Activated T-helper 2 cell treated with anti-CD3 and anti-CD28 coated beads, Interferon-gamma antibody, Interleukin-2, Interleukin-4, amounts not matched to agents 10 μg/mL and 5 μg/mL and 100 μg/mL, durations not matched to agents 14 hours and 24 hours and 36 hours (primary cell): ENCODE measurements around the gene CMTM6. TPM values are rescaled to one million over a fixed set of nuclear protein-coding genes. Genes with fewer than 3 reads are reported as not detected.

Experiments
- DNase-seq: peaks from one replicate; pipeline ENCODE4 v3.0.0; 2021; ENCODE audit warnings: low spot score
- H3K27ac Mint-ChIP-seq: one replicate; pipeline ENCODE4 v1.8.0; 2021; ENCODE audit warnings: mixed read lengths
- H3K27me3 Mint-ChIP-seq: one replicate; pipeline ENCODE4 v1.8.0; 2021; ENCODE audit warnings: low read depth, mixed read lengths
- H3K36me3 Mint-ChIP-seq: one replicate; pipeline ENCODE4 v1.8.0; 2021; ENCODE audit warnings: low read depth, mixed read lengths
- H3K4me1 Mint-ChIP-seq: one replicate; pipeline ENCODE4 v1.8.0; 2021; ENCODE audit warnings: low read depth, mixed read lengths
- H3K4me3 Mint-ChIP-seq: one replicate; pipeline ENCODE4 v1.8.0; 2021; ENCODE audit warnings: low read depth, mild to moderate bottlenecking, moderate library complexity, mixed read lengths
- H3K9me3 Mint-ChIP-seq: one replicate; pipeline ENCODE4 v1.8.0; 2021; ENCODE audit warnings: mixed read lengths
- intact Hi-C: fragments of 100-400 bp; cut with micrococcal nuclease; formaldehyde crosslinking; loops from one replicate; pipeline ENCODE4 v1.15.1; 2023
- total RNA-seq: library from RNA; stranded (reverse); gene quantifications from 2 replicates; pipeline ENCODE4 v1.2.3, GENCODE V29; 2022

The CMTM6 gene
- total RNA-seq, 1 donor from 2014 or later, result 107 TPM

- peak; percentile 80 for DNase-seq
- Mint-ChIP-seq H3K27ac (peak overlapping the region; percentile 89), H3K4me1 (peaks cover 44% of the 10 kb centered on the region), H3K36me3 (peaks cover 22% of the 10 kb centered on the region), H3K27me3 (no peaks in the 10 kb centered on the region), H3K4me3 (peak overlapping the region; percentile 68), H3K9me3 (no peaks in the 10 kb centered on the region)
- intact Hi-C loops, result loop anchor here (1.0 to 2.0 kb wide), 2 partner anchors 8 to 45 kb away; no protein-coding TSS in a partner anchor
Observed at GRCh38 chr3:32460031-32460749, 42.5 kb downstream of the CMTM6 start.

GRCh38 chr3:32459450-32459849, 43.2 kb downstream of the CMTM6 start:
- peak overlapping the region; percentile 89 for H3K27ac Mint-ChIP-seq
- H3K9me3 Mint-ChIP-seq, result no peaks in the 10 kb centered on the region
- intact Hi-C loops, result loop anchor here (2.0 kb wide), 2 partner anchors 27 to 59 kb away; no protein-coding TSS in a partner anchor
- no peak for DNase-seq
- H3K27me3 Mint-ChIP-seq, result no peaks in the 10 kb centered on the region
- no peak overlapping the region for H3K4me3 Mint-ChIP-seq
- H3K36me3 Mint-ChIP-seq, result peaks cover 25% of the 10 kb centered on the region
- peaks cover 46% of the 10 kb centered on the region for H3K4me1 Mint-ChIP-seq

GRCh38 chr3:32457971-32458471, 44.6 kb downstream of the CMTM6 start:
- DNase-seq, result peak; percentile 52
- H3K4me1 Mint-ChIP-seq, result peaks cover 46% of the 10 kb centered on the region
- H3K36me3 Mint-ChIP-seq, result peaks cover 33% of the 10 kb centered on the region
- no peaks in the 10 kb centered on the region for H3K27me3 Mint-ChIP-seq
- H3K27ac Mint-ChIP-seq, result peak overlapping the region; percentile 97
- intact Hi-C loops, result loop anchor here (2.0 kb wide), 2 partner anchors 25 to 57 kb away; no protein-coding TSS in a partner anchor
- H3K4me3 Mint-ChIP-seq, result peak overlapping the region; percentile 72
- H3K9me3 Mint-ChIP-seq, result no peaks in the 10 kb centered on the region

DNA sequence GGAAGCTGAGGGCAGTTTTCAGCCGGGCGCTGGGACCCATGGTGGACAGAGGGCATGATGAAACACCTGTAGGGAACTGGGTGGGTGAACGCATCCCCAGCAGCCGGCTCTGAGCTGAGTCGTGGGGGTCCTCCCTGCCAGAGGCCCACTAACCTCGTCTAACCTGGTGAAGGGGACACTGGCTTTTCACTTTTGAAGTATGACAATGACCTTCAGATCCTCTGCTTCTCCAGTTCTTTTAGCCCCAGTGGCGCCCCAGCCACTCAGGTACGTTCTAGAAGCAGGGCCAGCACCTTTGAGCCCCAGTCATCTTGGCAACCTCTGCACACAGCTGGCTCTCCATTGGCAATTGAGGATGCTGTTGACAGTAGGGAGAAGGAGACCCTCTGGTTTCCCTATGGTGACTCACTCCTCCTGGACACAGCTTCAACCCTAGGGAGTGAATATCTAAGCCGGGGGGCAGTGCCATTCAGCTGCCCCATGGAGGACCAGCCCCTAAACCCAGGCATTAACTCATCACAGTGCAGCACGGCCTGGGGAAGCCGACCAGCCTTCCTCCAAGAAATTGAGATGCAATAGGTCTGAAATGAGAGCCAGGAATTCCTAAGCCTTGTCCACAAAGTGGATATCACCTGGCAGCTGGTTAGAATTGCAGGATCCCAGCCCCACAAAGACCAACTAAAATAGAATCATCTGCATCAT, 46.1 kb downstream of the CMTM6 start:
- intact Hi-C loops, result no loop called here
- Mint-ChIP-seq H3K27ac (peak overlapping the region; percentile 48), H3K4me1 (peaks cover 46% of the 10 kb centered on the region), H3K4me3 (no peak overlapping the region), H3K36me3 (peaks cover 41% of the 10 kb centered on the region), H3K27me3 (no peaks in the 10 kb centered on the region), H3K9me3 (no peaks in the 10 kb centered on the region)
- DNase-seq, result no peak

DNA sequence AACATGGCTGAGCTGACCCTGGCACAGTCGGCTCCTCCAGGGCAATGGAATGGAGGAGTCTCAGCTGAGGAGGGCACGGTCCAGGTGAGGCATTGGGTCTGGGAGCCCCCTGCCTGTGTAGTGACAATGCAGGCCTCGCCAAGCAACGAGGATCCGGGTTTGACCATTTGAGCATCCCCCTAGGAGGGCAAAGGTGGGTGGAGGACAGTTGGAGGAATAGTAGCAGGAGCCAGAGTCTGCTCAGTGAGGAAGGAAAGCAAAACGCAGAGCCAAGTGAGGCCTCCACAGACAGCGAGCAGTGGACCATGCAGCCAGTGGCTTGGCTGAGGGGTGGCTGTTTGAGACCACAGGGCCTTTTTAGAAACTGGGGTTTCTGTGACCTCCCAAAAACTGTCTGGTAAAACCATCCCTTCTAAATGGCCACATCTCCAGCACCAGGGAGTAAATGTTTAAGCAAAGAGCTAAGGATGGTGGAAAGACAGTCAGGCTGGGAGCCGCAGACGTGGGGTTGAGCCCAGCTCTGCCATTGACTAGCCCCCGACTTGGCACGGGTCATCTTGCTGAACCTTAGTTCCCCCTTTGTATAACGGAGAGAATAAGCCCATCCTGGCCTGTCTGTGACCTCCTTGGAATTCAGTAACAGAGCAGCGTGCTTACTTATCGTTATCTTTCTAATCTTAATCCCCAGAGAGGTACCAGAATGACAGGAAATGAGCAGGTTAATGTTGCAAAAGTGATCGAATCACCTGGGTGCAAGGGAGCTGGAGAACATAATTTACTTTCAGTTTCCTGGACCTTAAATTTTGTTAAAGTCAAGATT, 46.8 kb downstream of the CMTM6 start:
- intact Hi-C loops, result no loop called here
- H3K9me3 Mint-ChIP-seq, result no peaks in the 10 kb centered on the region
- DNase-seq, result no peak
- no peaks in the 10 kb centered on the region for H3K27me3 Mint-ChIP-seq
- H3K27ac Mint-ChIP-seq, result peak overlapping the region; percentile 62
- H3K4me1 Mint-ChIP-seq, result peaks cover 44% of the 10 kb centered on the region
- no peak overlapping the region for H3K4me3 Mint-ChIP-seq
- H3K36me3 Mint-ChIP-seq, result peaks cover 41% of the 10 kb centered on the region

DNA sequence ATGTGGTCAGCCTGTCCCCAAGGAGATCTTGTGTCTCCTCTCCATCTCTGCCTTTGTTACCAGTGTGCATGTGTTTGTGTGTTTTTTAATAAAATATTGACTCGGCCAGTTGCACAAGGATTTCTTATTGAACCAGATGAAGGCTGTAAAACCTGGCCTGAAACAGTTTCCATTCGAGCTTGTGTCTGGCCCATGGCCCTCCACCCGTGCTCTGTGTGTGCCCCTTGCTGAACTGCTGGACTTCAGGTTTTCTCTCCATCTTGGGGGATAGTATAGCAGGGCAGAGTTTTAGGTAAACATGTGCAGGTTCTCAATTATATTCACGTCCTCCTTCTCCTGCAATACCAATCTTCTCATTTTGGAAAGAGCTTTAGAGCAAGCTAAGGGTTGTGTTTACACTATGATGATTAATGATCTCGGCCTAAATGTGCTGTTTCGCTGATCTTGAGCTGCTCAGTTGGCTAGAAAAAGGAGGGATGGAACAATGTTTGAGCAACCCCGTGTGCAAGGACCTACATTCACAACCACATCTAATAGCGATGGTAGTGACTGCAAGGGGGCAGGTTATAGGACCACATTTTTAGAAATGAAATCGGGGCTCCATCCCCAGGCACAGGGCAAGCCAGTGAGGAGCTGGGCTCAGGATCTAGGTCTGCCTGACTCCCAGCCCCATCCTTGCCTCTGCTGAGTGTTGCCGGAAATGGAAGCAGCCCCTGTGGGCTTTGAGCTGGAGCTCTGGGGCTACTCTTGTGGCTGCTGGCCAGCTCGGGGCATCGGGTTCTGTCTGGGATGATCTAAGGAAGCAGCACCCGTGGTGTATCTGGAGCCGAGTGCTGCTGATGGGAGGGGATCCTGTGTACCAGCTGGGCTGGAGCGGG, 47.7 kb downstream of the CMTM6 start:
- H3K4me3 Mint-ChIP-seq, result no peak overlapping the region
- no peaks in the 10 kb centered on the region for H3K27me3 Mint-ChIP-seq
- H3K4me1 Mint-ChIP-seq, result peaks cover 38% of the 10 kb centered on the region
- H3K36me3 Mint-ChIP-seq, result peaks cover 47% of the 10 kb centered on the region
- no peak for DNase-seq
- peak overlapping the region; percentile 62 for H3K27ac Mint-ChIP-seq
- intact Hi-C loops, result no loop called here
- no peaks in the 10 kb centered on the region for H3K9me3 Mint-ChIP-seq

- Mint-ChIP-seq H3K9me3 (no peaks in the 10 kb centered on the region), H3K4me3 (no peak overlapping the region), H3K4me1 (peaks cover 32% of the 10 kb centered on the region), H3K27ac (no peak overlapping the region), H3K36me3 (peaks cover 50% of the 10 kb centered on the region), H3K27me3 (no peaks in the 10 kb centered on the region)
- DNase-seq, result no peak
- intact Hi-C loops, result no loop called here
Observed at GRCh38 chr3:32454111-32454510, 48.5 kb downstream of the CMTM6 start.

GRCh38 chr3:32453346-32453745, 49.3 kb downstream of the CMTM6 start:
- intact Hi-C loops, result no loop called here
- no peak for DNase-seq
- peaks cover 34% of the 10 kb centered on the region for H3K4me1 Mint-ChIP-seq
- peaks cover 55% of the 10 kb centered on the region for H3K36me3 Mint-ChIP-seq
- H3K27me3 Mint-ChIP-seq, result no peaks in the 10 kb centered on the region
- peak overlapping the region; percentile 2 for H3K27ac Mint-ChIP-seq
- no peak overlapping the region for H3K4me3 Mint-ChIP-seq
- H3K9me3 Mint-ChIP-seq, result no peaks in the 10 kb centered on the region

- Mint-ChIP-seq H3K9me3 (no peaks in the 10 kb centered on the region), H3K27ac (no peak overlapping the region), H3K27me3 (no peaks in the 10 kb centered on the region), H3K4me3 (no peak overlapping the region), H3K4me1 (peaks cover 35% of the 10 kb centered on the region), H3K36me3 (peaks cover 58% of the 10 kb centered on the region)
- intact Hi-C loops, result no loop called here
- no peak for DNase-seq
Observed at GRCh38 chr3:32452009-32452408, 50.6 kb downstream of the CMTM6 start.

- Mint-ChIP-seq H3K9me3 (no peaks in the 10 kb centered on the region), H3K27ac (no peak overlapping the region), H3K27me3 (no peaks in the 10 kb centered on the region), H3K4me1 (peaks cover 34% of the 10 kb centered on the region), H3K36me3 (peaks cover 64% of the 10 kb centered on the region), H3K4me3 (no peak overlapping the region)
- intact Hi-C loops, result no loop called here
- no peak for DNase-seq
Observed at GRCh38 chr3:32450992-32451659, 51.5 kb downstream of the CMTM6 start.

- H3K4me1 Mint-ChIP-seq, result peaks cover 30% of the 10 kb centered on the region
- peaks cover 67% of the 10 kb centered on the region for H3K36me3 Mint-ChIP-seq
- H3K9me3 Mint-ChIP-seq, result no peaks in the 10 kb centered on the region
- DNase-seq, result no peak
- no peaks in the 10 kb centered on the region for H3K27me3 Mint-ChIP-seq
- no peak overlapping the region for H3K27ac Mint-ChIP-seq
- intact Hi-C loops, result no loop called here
- H3K4me3 Mint-ChIP-seq, result no peak overlapping the region
Observed at GRCh38 chr3:32450426-32450825, 52.2 kb downstream of the CMTM6 start.
